Lower leg skin (tissue), 4 donors: Measurements from ENCODE around the gene CLCN3. TPM values are rescaled to one million over a fixed set of nuclear protein-coding genes. Genes with fewer than 3 reads are reported as not detected.

Experiments used
- DNase-seq, 2 donors: peaks; one replicate each; pipeline ENCODE4 v3.0.0-alpha.2; 2019; ENCODE audit warnings: low spot score in 2 of 2
- H3K4me3 ChIP-seq: fragments of 200-600 bp; sonication (generic); 2 replicates; pipeline ENCODE4 v1.5.1; 2017; ENCODE audit warnings: mild to moderate bottlenecking, low read depth; ENCODE audit not compliant: poor library complexity, severe bottlenecking
- POLR2A ChIP-seq, 2 donors: fragments of 450-650 bp; IDR thresholded peaks; one replicate each; pipeline ENCODE4 v1.6.1; 2016 to 2017; ENCODE audit warnings: antibody characterized with exemption in 2 of 2, mild to moderate bottlenecking in 1 of 2, moderate library complexity in 1 of 2
- WGBS, 2 donors: methylation state at CpG; one replicate each; pipeline ENCODE4 v1.1.5; 2018; 5-methylcytosine and 5-hydroxymethylcytosine counted together
- intact Hi-C: fragments of 100-400 bp; cut with DNase I; formaldehyde crosslinking; loops from one replicate; pipeline ENCODE4 v1.15.0; 2023; ENCODE audit warnings: low total_unique reads
- total RNA-seq, 4 donors: library from RNA; depleted of rRNA; stranded (reverse); fragments of >200 nt; gene quantifications; one replicate each; pipeline ENCODE4 v1.1.0, GENCODE V29; 2016
- TF ChIP-seq, protein P1 (sequence below), 3 donors: fragments of 450-650 bp; IDR thresholded peaks; one replicate each; pipeline ENCODE4 v1.5.1; 2016; ENCODE audit warnings: antibody characterized with exemption in 3 of 3, mild to moderate bottlenecking in 3 of 3, moderate library complexity in 2 of 3

CLCN3 gene
- total RNA-seq, 4 donors from 2014 or later: 32.8 to 75.4 (median 57.8) TPM

DNA sequence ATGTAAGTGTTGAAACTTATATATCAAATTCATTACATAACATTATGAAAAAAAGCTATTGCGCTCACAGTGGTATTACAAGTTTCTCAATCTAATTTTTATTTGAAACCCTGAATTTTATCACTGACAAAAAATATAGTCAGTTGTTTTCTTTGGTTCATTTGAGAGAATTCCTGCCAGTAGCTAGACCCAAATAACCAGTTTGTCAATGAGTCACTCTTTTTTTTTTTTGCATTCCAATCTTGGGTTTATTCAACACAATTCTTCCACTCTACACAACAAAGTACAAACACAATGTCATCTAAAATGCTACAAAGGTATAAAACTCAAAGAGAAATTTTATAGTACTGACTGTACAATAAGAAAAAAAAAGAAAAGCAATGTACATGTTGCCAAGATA lies 124.2 kb downstream of the CLCN3 start:
- no peak overlapping the region for H3K4me3 ChIP-seq
- WGBS, 2 donors: 93 to 97% methylated on average over 1 of the region's 1 CpG
- DNase-seq: no peak
- intact Hi-C loops: no loop called here
- TF ChIP-seq, protein P1, sequence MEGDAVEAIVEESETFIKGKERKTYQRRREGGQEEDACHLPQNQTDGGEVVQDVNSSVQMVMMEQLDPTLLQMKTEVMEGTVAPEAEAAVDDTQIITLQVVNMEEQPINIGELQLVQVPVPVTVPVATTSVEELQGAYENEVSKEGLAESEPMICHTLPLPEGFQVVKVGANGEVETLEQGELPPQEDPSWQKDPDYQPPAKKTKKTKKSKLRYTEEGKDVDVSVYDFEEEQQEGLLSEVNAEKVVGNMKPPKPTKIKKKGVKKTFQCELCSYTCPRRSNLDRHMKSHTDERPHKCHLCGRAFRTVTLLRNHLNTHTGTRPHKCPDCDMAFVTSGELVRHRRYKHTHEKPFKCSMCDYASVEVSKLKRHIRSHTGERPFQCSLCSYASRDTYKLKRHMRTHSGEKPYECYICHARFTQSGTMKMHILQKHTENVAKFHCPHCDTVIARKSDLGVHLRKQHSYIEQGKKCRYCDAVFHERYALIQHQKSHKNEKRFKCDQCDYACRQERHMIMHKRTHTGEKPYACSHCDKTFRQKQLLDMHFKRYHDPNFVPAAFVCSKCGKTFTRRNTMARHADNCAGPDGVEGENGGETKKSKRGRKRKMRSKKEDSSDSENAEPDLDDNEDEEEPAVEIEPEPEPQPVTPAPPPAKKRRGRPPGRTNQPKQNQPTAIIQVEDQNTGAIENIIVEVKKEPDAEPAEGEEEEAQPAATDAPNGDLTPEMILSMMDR (IDR thresholded peaks at IDR 0.05): no peak
- TF ChIP-seq POLR2A (IDR thresholded peaks at IDR 0.05): no peak

DNA sequence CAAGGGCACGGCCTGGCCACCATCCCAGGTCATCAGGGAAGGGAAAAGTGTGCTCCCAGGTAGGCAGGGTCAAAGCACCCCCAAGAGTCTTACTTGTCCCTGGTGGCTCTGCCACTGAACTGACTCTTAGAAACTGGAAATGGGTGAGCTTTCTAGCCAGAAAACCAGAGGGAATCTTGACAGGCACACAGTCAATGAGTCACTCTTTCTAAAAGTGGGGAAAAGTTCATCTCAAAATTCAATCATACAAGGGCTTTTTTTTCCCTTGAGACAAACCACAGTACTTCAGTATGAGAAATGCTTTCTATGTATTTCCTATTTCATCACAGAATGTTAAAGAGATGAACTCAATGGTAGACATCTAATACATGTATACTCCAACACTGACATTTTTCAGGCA lies 124.9 kb downstream of the CLCN3 start:
- 83 to 100% methylated on average over 1 of the region's 1 CpG for WGBS, 2 donors
- no peak overlapping the region for H3K4me3 ChIP-seq
- no peak for DNase-seq
- no peak for TF ChIP-seq POLR2A (IDR thresholded peaks at IDR 0.05)
- TF ChIP-seq, protein P1 (IDR thresholded peaks at IDR 0.05): no peak
- intact Hi-C loops: no loop called here

DNA sequence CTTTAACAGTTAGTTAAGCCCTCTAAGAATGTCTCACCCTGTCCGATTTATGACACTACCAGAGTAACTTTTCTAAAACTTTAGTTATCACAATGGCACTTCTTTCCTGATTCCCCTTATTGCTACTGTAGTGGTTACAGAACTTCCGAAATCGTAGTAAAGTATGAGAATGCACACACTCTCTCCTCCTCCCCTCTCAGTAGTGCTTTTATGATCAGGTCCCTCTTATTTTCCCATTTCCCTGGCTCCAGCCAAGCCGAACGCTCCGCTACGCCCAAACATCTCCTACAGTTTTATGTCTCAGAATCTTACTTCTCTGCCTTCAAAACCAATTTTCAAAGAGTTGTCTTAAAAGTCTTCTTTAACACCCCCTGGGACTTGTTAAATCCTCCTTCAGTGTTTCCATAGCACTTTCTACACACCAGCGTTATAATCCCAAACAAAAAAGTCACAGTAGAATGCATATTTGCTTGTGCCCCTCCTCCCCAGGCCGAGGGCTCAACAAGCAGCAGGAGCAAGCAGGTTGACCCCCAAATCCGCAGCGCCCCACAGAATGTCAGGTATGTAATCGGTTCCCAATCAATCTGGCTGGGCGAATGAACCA lies 136.7 kb downstream of the CLCN3 start:
- no peak for DNase-seq
- intact Hi-C loops: no loop called here
- 3% methylated on average over 13 of the region's 13 CpGs for WGBS, 2 donors
- no peak for TF ChIP-seq POLR2A (IDR thresholded peaks at IDR 0.05)
- H3K4me3 ChIP-seq: peak overlapping the region; percentile 50

DNA sequence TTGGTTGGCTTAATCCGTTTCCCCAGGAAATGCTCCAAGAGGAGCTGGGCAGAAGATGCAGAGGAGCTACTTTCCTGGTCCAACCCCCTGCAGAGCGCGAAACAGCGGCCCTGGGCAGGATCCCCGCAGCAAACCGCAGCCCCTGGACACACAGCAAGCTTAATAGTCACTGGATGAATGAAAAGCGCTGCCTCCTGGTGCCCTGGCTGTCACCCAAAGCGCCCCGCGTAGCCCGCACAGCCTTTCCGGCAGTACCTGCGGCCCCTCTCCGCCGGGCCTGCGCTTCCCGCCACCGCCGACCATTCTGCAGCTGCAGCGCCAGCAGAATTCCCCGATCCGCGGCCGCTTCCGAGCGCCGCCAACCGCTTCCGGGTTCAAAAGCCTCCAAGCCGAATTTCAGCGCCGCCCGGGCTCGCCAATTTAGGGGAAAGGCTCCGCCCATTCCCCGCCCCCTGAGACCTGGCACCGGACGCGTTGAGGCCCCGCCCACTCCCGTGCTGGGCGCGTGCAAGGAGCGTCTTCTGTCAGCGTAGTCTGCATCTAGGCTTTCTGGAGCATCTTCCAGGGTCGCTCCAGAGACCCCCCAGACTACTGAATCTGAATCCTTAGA lies 137.3 kb downstream of the CLCN3 start, which contains the start of gene HPF1:
Gene HPF1, minus strand, starts transcription at position 370 of the 610 bp plus-strand sequence. Its CDS starts 67 bp downstream, at position 303.
- intact Hi-C loops: no loop called here
- TF ChIP-seq, protein P1 (IDR thresholded peaks at IDR 0.05): no peak
- no peak for TF ChIP-seq POLR2A (IDR thresholded peaks at IDR 0.05)
- H3K4me3 ChIP-seq: peak within 1 kb of the TSS; percentile 50
- 0 to 1% methylated on average over 31 to 37 of the region's 46 CpGs for WGBS, 2 donors
- peak; percentile 93 to 99 for DNase-seq

- DNase-seq: no peak
- TF ChIP-seq, protein P1 (IDR thresholded peaks at IDR 0.05): no peak
- TF ChIP-seq POLR2A (IDR thresholded peaks at IDR 0.05): no peak
- H3K4me3 ChIP-seq: no peak overlapping the region
- WGBS, 2 donors: 31 to 36% methylated on average over 11 of the region's 11 CpGs
- intact Hi-C loops: no loop called here
Measured at GRCh38 chr4:169758401-169758962, 138.1 kb downstream of the CLCN3 start.

DNA sequence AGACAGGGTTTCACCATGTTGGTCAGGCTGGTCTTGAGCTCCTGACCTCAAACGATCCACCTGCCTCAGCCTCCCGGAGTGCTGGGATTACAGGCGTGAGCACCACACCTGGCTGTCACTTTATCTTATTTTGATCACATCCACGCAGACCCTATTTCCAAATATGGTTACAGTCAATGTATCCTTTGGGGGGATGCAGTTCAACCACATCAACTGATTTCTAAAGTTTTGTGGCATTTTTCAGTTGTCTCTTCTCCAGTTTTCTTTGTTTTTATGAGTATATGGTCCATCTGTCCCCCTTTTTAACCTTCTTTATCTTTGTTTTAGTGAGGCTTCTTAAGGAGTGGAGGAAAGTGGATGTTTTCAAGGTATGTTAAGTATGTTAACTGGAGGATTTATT lies 141.5 kb downstream of the CLCN3 start:
- no peak for DNase-seq
- no peak overlapping the region for H3K4me3 ChIP-seq
- no peak for TF ChIP-seq POLR2A (IDR thresholded peaks at IDR 0.05)
- TF ChIP-seq, protein P1 (IDR thresholded peaks at IDR 0.05): no peak
- 59 to 62% methylated on average over 4 of the region's 4 CpGs for WGBS, 2 donors
- intact Hi-C loops: no loop called here
